Gastrocnemius medialis (tissue), 4 donors: Measurements from ENCODE around the gene SH3GL1.

ENCODE experiments used
- CTCF ChIP-seq, 5 experiments: fragments of 450-650 bp in 3 of 5; fragments of 200-600 bp in 2 of 5; sonication (generic) in 2 of 5; IDR thresholded peaks in 4 of 5; conservative IDR thresholded peaks in 1 of 5; 1 replicate in 4 of 5; 2 replicates in 1 of 5; pipeline ENCODE4 v1.5.1; 2016 to 2019; ENCODE audit warnings: antibody characterized with exemption in 5 of 5, mild to moderate bottlenecking in 3 of 5, moderate library complexity in 3 of 5
- POLR2A ChIP-seq, 2 donors: fragments of 450-650 bp; IDR thresholded peaks; one replicate each; pipeline ENCODE4 v1.6.1; 2017; ENCODE audit warnings: antibody characterized with exemption in 2 of 2, mild to moderate bottlenecking in 2 of 2, moderate library complexity in 2 of 2

DNA sequence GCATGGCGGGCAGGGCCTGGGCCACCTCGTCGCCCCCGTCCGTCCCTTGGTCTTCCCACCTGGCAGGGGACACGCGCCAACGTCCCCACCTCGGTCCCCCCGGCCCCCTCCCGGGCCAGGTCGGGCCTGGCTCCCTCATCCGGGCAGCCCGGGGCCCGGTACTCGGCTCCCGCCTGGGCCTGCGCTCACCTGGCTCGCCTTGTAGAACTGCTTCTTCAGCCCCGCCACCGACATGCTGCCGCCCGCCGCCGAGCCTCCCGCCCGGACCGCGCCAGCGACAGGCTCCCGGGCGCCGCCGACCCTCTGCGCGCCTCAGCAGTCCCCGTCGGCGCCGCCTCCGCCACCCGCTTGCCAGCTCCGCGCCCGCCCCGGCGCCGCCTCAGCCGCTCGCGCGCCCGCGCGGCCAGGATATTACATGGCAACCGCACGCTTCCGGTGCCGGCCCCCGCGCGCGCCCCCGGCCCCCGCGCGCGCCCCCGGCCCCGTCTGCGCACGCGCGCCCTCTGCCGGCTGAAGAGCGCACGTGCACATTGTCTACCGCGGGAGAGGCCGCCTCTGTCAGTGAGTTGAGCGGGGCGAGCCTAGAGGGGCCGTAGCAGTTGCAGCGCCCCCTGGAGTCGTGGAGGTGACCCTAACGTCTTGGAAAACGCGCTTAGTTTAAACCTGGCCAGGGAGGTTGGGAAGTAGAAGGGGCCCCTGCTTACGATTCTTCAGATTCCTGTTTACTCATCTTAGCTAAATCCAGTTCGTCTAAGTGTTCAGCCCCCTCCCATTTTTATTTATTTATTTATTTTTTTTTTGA, at the start of gene SH3GL1:
- TF ChIP-seq POLR2A (IDR thresholded peaks at IDR 0.05) (peak; percentile 92 to 98), CTCF (IDR thresholded peaks at IDR 0.05 in 4 of 5, conservative IDR thresholded peaks at IDR 0.05 in 1 of 5) (peak; percentile 92 to 99 (median 98))
